ENCODE results near the gene KCNIP3. TPM values are rescaled to one million over a fixed set of nuclear protein-coding genes. Genes with fewer than 3 reads are reported as not detected.
A peak's percentile ranks its signal among the peaks of the same experiment; 100 is the strongest.

The KCNIP3 gene
- 27.5 TPM for total RNA-seq

DNA sequence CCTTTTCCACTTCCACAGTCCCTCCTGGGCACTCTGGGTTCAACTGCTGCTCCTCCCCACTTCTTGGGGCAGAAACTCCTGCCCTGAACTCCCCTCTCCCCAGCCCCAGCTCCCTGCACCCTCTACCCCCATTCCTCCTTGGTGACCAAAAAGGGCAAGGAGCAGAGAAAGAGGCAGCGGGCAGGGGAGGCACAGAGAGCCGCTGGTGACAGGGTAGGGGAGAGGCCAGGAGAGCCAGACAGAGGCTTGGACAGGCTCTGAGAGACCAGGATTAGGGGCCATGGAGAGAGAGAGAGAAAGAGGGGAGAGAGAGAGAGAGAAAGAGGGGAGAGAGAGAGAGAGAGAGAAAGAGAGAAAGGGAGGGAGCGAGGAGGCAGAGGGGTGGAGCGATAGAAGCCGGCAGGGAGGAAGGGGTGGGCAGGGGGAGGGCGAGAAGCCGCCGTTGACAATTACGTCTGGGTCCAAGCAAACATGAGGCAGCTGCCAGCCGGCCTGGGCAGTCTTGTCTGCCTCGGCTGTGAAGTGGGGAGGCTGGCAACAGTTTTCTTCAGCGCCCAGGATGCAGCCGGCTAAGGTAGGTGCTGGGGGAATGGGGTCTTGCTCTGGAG lies at the start of gene KCNIP3:
KCNIP3 (plus strand) TSS at position 468 of the 608 bp plus-strand sequence; CDS start at position 560, 92 bp downstream.
- TF ChIP-seq POLR2A (IDR thresholded peaks at IDR 0.05) (no peak), POLR2AphosphoS5 (IDR thresholded peaks at IDR 0.05; ENCODE audit: insufficient read depth in 1 of 2, low read depth in 1 of 2) (no peak)
- TF ChIP-seq, protein P1, sequence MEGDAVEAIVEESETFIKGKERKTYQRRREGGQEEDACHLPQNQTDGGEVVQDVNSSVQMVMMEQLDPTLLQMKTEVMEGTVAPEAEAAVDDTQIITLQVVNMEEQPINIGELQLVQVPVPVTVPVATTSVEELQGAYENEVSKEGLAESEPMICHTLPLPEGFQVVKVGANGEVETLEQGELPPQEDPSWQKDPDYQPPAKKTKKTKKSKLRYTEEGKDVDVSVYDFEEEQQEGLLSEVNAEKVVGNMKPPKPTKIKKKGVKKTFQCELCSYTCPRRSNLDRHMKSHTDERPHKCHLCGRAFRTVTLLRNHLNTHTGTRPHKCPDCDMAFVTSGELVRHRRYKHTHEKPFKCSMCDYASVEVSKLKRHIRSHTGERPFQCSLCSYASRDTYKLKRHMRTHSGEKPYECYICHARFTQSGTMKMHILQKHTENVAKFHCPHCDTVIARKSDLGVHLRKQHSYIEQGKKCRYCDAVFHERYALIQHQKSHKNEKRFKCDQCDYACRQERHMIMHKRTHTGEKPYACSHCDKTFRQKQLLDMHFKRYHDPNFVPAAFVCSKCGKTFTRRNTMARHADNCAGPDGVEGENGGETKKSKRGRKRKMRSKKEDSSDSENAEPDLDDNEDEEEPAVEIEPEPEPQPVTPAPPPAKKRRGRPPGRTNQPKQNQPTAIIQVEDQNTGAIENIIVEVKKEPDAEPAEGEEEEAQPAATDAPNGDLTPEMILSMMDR (IDR thresholded peaks at IDR 0.05) = no peak
- Histone ChIP-seq H3K36me3 (no peaks in the 10 kb centered on the region), H3K4me3 (peak within 1 kb of the TSS; percentile 40), H3K27ac (peak within 1 kb of the TSS; percentile 17), H3K9me3 (no peaks in the 10 kb centered on the region), H3K27me3 (no peaks in the 10 kb centered on the region), H3K4me1 (peaks cover 7% of the 10 kb centered on the region)
- no peak for DNase-seq (ENCODE audit: extremely low spot score in 2 of 2)
- intact Hi-C loops (cut with DNase I) = no loop called here

DNA sequence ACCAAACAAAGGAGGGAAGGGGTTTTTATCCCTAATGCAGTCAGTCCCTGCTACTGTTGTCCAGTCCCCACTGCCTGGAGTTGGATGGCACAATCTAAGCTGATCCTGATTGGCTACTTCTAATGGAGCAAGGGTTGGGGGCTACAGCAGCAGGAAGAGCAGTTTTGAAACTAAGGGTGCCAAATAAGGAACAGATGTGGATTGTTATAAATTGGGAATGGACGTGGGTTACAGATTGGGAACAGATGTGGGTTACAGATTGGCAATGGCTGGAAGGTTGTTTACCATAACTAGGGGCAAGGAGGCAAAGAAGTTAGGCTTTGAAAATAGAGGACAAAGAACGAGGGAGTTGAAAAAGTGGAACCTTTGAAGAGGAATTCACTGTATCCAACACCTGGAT lies 38.9 kb upstream of the KCNIP3 start:
- H3K4me3 ChIP-seq = no peak overlapping the region
- no peak overlapping the region for H3K27ac ChIP-seq
- TF ChIP-seq, protein P1 (IDR thresholded peaks at IDR 0.05) = no peak
- TF ChIP-seq POLR2A (IDR thresholded peaks at IDR 0.05) (no peak), POLR2AphosphoS5 (IDR thresholded peaks at IDR 0.05; ENCODE audit: insufficient read depth in 1 of 2, low read depth in 1 of 2) (no peak)
- no peaks in the 10 kb centered on the region for H3K9me3 ChIP-seq
- H3K27me3 ChIP-seq = no peaks in the 10 kb centered on the region
- DNase-seq (ENCODE audit: extremely low spot score in 2 of 2) = no peak
- peaks cover 11% of the 10 kb centered on the region for H3K4me1 ChIP-seq
- H3K36me3 ChIP-seq = no peaks in the 10 kb centered on the region
- intact Hi-C loops (cut with DNase I) = no loop called here

DNA sequence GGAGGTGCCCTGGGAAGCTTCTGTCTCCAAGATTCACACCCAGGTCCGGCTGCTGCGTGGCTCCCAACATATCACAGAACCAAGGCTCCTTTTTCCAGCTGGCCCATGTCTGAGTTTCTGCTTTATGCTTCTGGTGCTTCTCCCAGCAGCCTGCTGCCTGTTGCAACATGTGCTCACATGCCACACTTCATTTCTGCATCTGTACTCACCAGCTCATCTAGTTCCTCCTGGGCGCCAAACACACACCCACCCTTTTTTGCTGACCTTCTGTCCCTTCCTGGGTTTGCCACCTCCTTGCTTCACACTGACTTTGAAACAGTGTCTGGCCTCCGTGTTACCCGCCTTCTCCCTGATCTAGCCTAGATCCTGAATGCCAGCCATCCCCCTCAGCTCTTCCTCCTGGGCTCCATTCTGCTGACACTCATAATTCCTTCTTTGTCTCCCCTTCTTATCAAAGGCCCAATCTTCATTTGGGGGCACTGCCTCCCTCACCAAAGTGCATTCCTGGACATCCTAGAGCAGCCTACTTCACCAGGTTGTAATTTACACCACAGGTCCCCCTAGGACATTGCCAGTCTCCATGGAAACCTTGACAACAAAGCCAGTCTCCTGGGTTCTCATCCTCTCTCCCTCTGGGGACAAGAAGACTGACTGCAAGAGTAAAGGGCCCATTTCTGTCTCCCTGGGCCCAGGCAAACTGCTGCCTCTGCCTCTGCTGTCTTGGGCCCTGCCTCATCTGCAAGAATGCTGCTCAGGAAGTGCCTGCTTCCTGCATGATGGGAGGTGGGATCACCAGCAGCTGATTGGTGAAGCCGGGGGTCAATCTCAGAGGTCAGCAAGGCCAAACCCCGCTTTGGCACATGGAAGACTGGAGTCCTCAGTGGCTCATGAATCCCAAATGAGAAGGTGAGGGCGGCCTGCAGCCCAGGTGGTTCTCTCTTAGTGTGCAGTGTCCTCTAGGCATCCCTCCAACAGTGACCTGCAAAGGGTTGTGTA lies 36.8 kb upstream of the KCNIP3 start:
- Histone ChIP-seq H3K4me1 (peaks cover 11% of the 10 kb centered on the region), H3K27ac (no peak overlapping the region)
- no peak for TF ChIP-seq POLR2A (IDR thresholded peaks at IDR 0.05)
- peak in 1 of 2 donors; percentile 44 for TF ChIP-seq POLR2AphosphoS5 (IDR thresholded peaks at IDR 0.05; ENCODE audit: insufficient read depth in 1 of 2, low read depth in 1 of 2)

DNA sequence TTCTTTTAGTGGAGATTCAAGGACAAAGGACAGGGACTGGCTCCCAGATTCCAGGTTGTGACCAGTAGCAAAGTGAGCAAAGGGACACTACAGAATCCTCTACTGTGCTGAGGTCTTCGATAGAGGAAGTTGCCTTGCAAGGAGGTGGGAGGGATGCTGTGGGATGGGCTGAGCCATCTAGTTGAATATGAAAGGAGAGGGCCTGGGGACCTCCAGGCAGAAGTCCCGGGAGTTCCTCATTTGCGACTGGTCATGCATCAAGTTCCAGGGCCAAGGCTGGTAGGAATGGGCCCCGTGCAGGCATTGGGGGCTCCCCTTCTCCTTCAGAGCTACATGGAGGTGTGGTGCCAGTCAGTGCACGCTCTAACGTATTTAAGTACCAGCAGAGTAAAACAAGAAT lies 35.5 kb upstream of the KCNIP3 start:
- no peaks in the 10 kb centered on the region for H3K36me3 ChIP-seq
- no peak for DNase-seq (ENCODE audit: extremely low spot score in 2 of 2)
- H3K27ac ChIP-seq = no peak overlapping the region
- intact Hi-C loops (cut with DNase I) = no loop called here
- H3K27me3 ChIP-seq = no peaks in the 10 kb centered on the region
- H3K9me3 ChIP-seq = no peaks in the 10 kb centered on the region
- no peak overlapping the region for H3K4me3 ChIP-seq
- H3K4me1 ChIP-seq = peaks cover 11% of the 10 kb centered on the region
- TF ChIP-seq POLR2AphosphoS5 (IDR thresholded peaks at IDR 0.05; ENCODE audit: insufficient read depth in 1 of 2, low read depth in 1 of 2) = no peak
- TF ChIP-seq, protein P1 (IDR thresholded peaks at IDR 0.05) = no peak
- no peak for TF ChIP-seq POLR2A (IDR thresholded peaks at IDR 0.05)

More for the DNA sequence above, 36.8 kb upstream of the KCNIP3 start:
- Histone ChIP-seq H3K36me3 (no peaks in the 10 kb centered on the region), H3K27me3 (no peaks in the 10 kb centered on the region), H3K9me3 (no peaks in the 10 kb centered on the region), H3K4me3 (no peak overlapping the region)
- peak in 1 of 2 donors; percentile 70 for DNase-seq (ENCODE audit: extremely low spot score in 2 of 2)
- intact Hi-C loops (cut with DNase I) = no loop called here

DNA sequence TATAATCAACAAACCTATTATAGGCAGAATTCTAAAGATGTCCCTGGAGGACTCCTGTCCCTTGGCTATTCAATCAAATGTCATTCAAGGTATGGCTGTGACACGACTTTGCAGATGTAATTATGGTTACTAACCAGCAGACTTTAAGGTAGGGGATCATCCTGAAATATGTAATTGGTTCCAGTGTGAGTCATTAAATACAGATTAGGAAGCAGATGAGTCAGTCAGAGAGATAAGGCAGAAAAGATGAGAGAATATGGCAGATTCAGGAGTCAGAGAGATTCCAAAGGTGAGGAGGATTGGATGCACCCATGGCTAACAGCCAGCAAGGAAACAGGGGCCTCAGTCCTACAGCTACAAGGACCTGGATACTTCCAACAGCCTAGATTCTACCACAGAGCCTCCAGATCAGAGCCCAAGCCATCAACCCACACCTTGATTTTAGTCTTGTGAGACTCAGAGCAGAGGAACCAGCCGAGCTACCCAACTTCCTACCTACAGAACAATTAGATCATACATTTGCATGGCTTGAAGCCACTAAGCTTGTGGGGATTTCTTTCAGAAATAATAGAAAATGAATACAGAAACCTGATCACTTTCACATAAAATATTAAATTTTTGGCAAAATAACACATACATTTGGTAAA lies 34.1 kb upstream of the KCNIP3 start:
- H3K27me3 ChIP-seq = no peaks in the 10 kb centered on the region
- no peak for TF ChIP-seq POLR2A (IDR thresholded peaks at IDR 0.05)
- TF ChIP-seq, protein P1 (IDR thresholded peaks at IDR 0.05) = no peak
- TF ChIP-seq POLR2AphosphoS5 (IDR thresholded peaks at IDR 0.05; ENCODE audit: insufficient read depth in 1 of 2, low read depth in 1 of 2) = no peak
- H3K36me3 ChIP-seq = no peaks in the 10 kb centered on the region
- H3K27ac ChIP-seq = no peak overlapping the region
- intact Hi-C loops (cut with DNase I) = no loop called here
- peak in 1 of 2 donors; percentile 74 for DNase-seq (ENCODE audit: extremely low spot score in 2 of 2)
- H3K9me3 ChIP-seq = no peaks in the 10 kb centered on the region
- H3K4me1 ChIP-seq = peaks cover 11% of the 10 kb centered on the region
- H3K4me3 ChIP-seq = no peak overlapping the region

All from vagina (tissue), 2 donors.